NCI-H526 (cell line): Measurements from ENCODE around the gene DDX55.
A peak's percentile ranks its signal among the peaks of the same experiment; 100 is the strongest.

Source experiments
- DNase-seq, 2 experiments: peaks; one replicate each; lab custom pipeline; 2025; lab: John Stamatoyannopoulos, UW

Gene DDX55

DNA sequence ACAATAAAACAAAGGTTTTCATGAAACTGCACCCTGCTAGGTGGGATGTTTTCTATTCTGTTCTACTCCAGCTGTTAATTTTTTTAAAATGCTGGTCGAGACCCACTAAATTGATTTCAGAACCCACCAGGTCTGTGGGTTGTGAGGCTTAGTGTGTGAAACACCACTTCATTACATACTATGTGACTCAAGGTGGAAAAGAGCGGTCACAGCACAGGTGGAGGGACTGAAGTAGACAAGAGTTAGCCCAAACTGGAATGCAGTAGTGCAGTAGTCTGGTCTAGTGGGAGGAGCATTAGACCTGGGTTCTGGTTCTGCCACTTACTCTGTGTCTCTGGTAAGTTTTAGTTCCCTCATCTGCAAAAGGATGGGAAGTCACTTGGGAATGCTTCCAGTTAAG, 12.2 kb downstream of the DDX55 start:
- DNase-seq: no peak

DNA sequence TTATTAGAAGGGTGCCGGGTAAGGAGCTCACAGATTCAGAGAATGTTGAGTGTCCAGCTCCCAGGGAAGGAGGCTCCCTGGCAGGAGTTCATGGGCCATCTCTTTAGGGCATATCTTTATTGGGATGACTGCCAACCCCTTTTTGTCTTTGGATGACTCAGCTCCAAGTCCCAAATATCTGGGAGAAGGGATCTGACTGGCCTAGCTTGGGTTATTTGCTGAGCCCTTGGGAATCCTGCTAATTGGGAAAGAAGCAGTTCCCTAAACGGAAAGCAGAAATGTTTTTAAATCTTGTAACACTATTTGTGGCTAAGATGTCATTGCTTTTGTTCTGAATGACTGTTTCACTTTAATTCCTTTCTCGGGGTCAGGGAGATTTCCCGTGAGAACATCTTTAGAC, 12.6 kb downstream of the DDX55 start:
- DNase-seq: no peak

DNA sequence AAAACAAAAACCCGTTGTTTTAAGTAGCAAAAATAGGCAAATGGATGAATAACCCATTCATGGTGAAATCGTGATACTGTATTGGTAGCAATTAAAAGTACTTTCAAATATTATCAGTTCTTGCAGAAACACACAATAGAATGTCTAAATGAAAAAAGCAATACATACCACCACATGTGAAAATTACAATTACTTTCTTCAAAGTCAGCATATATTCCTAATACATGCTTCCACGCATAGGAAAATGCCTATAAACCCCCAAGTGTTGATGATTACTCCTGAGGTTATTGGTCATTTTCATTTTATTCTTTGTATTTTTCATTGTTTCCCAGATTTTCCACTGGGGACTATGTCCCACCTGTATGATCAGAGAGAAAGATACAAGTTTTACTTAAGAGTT, 15.2 kb downstream of the DDX55 start:
- no peak for DNase-seq

DNA sequence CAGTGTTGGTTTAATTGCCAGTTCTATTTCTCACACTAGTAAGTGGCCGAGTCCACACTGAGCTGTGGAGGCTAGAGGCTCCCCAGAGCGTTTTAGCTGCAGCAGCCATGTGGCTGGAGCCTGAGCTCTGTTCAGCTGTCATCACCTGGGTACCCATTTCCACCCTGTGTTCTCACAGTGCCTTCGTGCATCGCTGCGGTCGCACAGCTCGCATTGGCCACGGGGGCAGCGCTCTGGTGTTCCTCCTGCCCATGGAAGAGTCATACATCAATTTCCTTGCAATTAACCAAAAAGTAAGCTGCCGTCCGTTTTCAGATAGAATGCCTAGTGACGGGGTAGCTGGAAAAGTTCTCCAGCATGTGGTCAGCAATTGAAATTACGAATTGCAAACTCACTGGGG, 15.7 kb downstream of the DDX55 start:
- DNase-seq: no peak

DNA sequence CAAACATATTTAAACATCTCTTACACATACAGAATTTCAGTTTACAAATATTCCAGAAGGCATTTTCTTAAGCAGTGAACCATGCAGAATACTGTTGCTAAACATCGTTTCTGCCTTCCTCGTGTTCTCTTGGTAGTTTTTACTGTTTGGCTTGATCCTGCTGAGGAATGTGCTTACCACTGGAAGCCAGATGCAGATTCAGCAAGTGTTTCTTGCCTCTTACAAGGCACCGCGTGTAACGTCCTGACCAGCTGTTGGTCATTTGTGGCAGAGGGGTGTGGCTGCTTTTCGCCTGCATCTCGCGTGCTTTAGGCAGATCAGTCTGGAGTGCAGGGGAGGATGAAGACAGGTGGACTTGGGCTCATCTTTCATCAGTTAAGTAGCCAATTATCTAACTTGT, 19.2 kb downstream of the DDX55 start:
- no peak for DNase-seq

DNA sequence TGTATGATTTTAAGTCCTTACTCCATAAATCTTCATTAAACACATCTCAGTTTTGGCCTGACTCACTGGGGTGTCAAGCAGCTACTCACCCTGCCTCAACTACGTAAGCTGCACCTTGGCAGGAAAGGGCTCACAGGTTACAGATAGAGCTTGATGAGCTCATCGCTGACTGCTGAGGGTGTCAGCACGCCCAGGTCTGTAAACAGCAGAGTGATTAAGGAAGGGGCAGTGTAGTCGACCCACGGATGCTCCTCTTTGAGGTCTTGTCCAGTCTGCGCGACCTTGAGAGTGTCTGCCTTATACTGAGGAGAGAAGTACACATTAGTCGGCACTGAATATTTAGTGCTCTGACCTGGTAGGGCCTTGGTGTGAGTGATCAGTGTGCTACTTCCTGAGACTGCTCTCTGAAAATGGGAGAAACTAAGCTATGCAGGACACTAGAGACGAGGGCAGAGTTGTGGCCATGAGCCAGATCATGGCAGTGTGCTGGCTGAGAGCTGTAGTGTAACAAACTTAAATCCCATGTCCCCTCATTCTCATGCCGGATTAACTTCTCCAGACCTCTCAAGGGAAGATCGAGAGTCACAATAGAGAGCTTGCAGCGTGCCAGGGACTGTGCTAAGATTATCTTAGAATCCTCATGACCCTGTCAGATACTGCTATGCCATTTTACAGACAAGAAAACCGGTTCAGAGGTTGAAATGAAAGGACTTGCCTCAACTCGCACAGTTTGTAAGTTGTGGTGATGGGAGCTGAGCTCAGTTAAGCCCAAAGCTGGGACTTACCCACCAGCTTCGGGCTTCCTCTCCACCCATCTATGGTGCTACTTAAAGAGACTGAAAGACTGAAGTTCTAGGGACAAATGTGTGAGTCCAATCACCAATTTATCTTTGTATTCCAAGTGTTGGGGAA, 20.0 kb downstream of the DDX55 start:
- DNase-seq: no peak

DNA sequence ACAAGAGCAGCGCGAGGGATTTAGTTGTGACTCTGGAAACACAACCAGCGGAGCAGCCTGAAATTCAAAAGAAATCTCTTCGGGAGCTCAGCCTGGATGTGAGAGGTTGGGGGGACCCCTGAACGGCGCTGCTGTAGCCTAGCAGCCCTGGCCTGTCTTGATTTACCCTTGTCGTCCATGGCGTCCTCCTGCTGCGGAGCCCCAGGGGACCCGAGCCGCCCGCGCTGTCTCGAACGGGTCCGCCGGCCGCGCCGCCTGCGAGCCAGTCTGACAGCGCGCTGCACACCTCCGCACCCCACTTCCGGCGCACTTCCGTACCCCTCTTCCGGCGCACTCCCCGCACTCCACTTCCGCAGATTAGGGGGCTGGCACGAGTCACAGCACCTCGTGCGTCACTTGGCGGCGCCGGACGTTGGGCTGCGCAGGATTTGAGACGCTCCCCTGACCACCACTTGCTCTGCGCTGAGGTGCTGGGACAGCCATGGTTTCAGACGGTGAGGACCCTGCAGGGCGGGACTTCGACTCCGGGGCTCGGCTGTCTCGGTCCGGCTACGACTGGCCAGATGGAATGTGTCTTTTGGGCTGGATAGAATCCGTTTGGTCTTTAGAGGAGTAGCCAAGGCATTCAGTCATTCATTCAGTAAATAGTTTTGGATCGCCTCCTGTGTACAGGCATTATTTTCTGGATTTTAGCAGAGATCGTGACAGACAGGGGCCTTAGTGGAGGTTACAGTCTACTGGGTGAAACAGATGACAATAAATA, 31.7 kb downstream of the DDX55 start, which contains the start of the genes EIF2B1 and GTF2H3:
EIF2B1 (minus strand) TSS at position 308 of the 763 bp plus-strand sequence; CDS start at position 179, 129 bp downstream.
GTF2H3 (plus strand) TSS at position 451 of the 763 bp plus-strand sequence; CDS start at position 482, 31 bp downstream.
- peak; percentile 94 to 98 for DNase-seq

DNA sequence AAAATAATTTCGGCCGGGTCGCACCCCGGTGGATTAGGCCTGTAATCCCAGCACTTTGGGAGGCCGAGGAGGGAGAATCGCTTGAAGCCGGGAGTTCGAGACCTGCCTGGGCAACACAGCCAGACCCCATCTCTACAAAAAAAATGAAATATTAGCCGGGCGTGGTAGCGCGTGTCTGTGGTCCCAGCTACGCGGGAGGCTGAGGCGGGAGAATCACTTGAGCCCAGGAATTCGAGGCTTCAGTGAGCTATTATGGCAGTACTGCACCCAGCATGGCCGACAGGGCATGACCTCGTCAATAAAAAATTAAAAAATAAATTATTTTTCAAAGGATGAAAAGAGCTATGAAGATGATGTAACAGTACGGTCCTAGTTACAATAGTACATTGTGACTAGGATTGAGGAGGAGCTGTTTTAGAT, 32.3 kb downstream of the DDX55 start:
- DNase-seq: no peak

DNA sequence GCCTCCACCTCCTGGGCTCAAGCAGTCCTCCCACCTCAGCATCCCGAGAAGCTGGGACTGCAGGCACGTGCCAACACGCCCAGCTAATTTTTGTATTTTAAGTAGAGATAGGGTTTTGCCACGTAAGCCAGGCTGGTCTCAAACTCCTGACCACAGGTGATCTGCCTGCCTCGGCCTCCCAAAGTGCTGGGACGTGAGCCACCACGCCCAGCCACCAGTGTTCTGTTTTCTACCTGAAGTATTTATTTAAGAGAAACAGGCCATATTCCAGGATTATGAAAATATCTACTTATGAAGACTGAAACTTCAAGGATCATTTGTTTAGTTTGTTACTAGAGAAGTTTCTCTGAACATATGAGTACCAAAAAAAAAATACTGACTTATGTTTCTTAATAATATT, 42.0 kb downstream of the DDX55 start:
- no peak for DNase-seq

DNA sequence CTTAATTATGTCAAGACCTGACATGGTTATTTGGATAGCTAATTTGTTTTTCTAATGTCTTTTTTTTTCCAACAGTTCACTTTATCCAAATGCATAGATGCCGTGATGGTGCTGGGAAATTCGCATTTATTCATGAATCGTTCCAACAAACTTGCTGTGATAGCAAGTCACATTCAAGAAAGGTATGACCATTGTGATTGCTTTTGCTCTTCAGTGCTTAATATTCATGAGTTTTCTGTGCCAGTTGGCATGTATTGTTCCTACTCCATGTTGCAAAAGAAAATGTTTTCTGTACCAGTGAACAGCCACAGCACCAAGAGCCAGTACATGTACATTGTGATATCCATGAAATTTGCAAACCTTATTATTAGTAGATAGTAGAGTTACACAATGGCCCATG, 43.5 kb downstream of the DDX55 start:
- DNase-seq: no peak

DNA sequence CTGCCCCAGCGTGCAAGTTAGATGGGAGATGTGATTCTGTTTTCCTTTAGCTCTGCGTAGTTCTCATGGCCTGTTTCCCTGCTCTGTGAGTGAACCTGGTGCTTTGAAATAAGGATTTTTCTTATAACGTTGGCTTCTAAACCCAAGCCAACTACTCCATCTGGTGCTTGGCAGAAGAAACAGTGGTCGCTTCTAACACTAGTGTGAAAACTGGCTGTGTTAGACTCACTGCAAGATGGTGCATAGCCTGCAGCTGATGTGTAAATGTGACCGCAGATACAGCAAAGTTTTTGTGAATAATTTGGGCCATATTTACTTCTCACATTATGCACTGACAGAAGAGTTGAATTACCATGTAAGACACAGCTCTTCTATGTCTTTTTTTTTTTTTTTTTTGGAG, 44.0 kb downstream of the DDX55 start:
- no peak for DNase-seq

DNA sequence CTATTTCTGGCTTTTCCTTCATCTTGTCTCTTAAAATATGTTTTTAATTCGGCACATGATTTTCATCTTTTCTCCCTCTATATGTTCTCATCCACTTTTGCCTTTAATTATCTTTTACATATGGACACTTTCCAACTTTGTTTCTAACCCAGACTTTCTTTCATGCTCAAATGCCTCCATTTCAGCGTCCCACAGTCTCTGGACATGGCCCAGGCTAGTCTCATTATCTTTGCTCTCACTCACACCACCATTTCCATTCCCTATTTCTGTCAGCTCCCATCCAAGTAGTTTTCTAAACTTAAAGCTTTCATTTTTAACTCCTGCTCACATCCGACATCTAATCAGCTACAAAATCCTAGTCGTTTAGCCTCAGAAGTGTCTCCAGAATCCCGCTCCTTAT, 46.5 kb downstream of the DDX55 start:
- DNase-seq: no peak

DNA sequence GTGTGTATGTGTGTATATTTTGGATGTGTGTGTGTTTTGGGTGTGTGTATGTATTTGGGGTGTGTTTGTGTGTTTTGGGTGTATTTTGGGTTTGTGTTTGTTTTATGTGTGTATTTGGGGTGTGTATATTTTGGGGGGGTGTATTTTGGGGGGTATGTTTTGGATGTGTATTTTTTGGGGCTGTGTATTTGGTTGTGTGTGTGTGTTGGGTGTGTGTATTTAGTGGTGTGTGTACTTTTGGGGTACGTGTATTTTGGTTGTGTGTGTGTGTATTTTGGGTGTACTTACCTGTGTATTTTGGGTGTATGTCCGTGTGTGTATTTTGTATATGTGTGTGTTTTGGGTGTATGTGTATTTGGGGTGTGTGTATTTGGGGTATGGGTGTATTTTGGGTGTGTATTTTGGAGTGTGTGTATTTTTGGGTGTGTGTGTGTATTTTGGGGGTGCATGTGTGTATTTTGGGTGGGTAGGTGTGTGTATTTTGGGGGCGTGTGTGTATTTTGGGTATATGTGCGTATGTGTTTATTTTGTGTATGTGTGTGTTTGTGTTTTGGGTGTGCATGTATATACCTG, 52.3 kb downstream of the DDX55 start:
- DNase-seq: no peak

DNA sequence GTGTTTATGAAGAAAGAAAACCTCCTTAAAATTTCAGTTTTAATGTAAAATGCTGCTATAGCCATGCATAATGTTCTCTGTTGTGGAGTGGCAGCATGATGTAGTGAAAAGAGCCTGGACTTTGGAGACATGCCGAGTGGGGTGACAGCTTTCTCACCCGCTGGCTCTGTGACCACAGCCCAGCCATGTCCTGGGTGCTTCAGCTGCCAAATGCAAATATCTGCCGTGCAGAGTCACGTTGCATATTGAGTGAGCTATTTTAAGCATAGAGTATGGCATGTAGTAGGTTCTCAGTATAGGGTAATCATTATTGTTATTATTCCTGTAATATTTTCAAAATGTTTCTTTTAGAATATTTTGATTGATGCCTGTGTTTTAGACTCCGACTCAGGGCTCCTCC, 53.5 kb downstream of the DDX55 start:
- DNase-seq: peak; percentile 60 to 83

DNA sequence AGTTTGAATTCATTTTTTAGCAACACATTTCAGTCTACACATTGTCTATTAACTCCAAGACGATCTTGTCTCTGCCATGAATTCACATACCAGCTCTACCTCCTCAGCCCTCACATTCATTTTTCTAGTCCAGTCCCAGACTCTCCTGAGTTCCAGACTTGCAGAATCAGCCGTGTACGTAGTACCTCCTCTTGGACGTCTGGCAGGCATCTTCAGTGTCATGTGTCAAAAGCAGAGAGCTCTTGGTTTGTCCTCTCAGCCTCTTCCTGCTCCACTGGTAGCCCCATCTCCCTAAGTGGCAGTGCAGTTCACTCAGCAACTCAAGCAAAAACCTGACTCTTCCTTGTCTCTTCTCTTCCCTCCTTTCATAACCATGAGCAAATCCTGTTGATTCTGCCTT, 54.5 kb downstream of the DDX55 start:
- DNase-seq: no peak

DNA sequence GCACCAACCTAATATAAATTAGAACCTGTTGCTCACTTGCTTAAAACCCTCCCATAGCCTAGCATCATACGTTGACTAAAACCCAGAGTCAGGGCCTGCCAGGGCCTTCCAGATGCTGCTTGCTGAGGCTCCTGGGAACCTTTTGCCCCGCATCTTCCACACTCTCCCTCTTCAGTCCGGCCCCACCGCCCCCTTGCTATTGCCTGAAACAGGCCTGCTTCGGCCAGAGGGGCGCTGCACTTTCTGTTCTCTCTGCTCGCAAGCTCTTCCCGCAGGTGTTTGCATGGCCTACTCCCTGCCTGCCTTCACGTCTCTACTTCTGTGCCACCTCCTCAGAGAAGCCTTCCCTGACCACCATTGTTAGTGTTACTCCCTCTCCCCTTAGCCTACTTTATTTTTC, 55.3 kb downstream of the DDX55 start:
- DNase-seq: no peak

DNA sequence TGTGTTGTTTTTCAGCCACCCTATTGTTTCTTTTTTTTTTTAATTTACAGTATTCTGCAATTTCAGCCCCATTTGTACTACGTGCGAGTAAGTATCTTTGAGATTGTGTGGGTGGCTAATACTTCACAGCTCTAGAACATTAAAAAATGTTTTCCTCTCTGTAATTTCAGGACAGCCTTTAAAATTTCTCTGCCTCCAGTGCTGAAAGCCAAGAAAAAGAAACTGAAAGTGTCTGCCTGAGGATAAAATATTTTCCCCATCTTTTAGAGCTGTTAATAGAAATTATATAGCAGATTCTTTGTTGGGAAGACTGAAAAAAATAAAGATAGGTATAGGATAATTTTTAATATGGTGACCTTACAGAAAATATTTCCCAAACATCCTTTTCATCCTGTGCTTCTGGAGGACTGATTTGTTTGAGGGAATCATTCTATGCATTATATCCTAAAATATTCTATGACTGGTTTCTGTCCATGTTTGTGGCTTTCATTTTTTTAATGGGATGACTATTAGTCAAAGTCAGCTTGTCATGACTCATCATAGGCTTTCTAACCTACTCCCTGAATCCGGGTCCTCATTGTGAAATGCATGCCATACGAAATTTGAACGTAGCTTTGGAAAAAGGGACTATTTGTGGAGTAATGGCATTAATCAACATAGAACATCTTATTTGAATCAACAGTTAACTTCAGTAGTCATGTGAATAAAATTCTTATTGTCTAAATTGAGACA, 58.3 kb downstream of the DDX55 start:
- no peak for DNase-seq

DNA sequence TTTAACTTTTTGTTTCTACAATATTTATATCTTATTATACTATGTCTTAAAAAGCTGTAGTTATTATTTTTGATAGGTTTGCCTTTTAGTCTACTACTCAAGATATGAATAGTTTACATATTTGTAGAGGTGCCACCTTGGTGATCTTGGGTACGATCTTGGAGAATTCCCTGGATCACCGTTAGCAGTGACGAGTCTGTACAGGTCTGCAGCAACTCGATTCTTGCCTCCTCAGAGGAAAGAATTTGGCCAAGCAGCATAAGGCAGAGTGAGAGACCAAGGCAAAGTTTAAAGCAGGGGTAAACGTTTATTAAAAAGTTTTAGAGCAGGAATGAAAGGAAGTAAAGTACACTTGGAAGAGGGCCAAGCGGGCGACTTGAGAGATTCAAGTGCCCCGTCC, 65.9 kb downstream of the DDX55 start:
- no peak for DNase-seq
